PC-3 (cell line): Measurements from ENCODE around the gene PAPPA. TPM values are rescaled to one million over a fixed set of nuclear protein-coding genes. Genes with fewer than 3 reads are reported as not detected.

Source experiments
- ATAC-seq: fragments of 200-7000 bp; cut with Tn5 transposase; 2 replicates; pipeline ENCODE4 v1.9.1; 2020; ENCODE audit warnings: mild to moderate bottlenecking, moderate library complexity
- BruUV-seq: library from RNA; stranded (reverse); fragments of 400-500 nt; replicated peaks from 2 replicates; lab custom pipeline; 2021; lab: Mats Ljungman, UMichigan
- CTCF ChIA-PET: fragments of 300-600 bp; sonication (Branson Sonifier 250); formaldehyde crosslinking; loops from one replicate; lab custom pipeline; 2022; ENCODE audit warnings: antibody characterized with exemption; lab: Charles Lee
- POLR2A ChIA-PET: fragments of 300-600 bp; sonication (Branson Sonifier 250); formaldehyde crosslinking; loops from one replicate; lab custom pipeline; 2022; ENCODE audit warnings: antibody characterized with exemption; ENCODE audit not compliant: unreplicated experiment; lab: Charles Lee
- DNase-seq: peaks from one replicate; pipeline ENCODE4 v3.0.0-alpha.2; 2015
- H2AFZ ChIP-seq: fragments of 300-600 bp; sonication (generic); 2 replicates; pipeline ENCODE4 v1.6.0; 2016; ENCODE audit warnings: antibody characterized with exemption, low read length
- H3F3A ChIP-seq: fragments of 300-600 bp; sonication (generic); one replicate; pipeline ENCODE4 v1.6.0; 2017; ENCODE audit warnings: antibody characterized with exemption, low read length, control low read depth, mild to moderate bottlenecking; ENCODE audit not compliant: unreplicated experiment
- H3K27ac ChIP-seq: fragments of 300-600 bp; sonication (generic); 2 replicates; pipeline ENCODE4 v1.5.1; 2016; ENCODE audit warnings: mild to moderate bottlenecking, low read length
- H3K27me3 ChIP-seq: fragments of 300-600 bp; sonication (generic); 2 replicates; pipeline ENCODE4 v1.6.1; 2016; ENCODE audit warnings: low read length, mixed read lengths
- H3K36me3 ChIP-seq: fragments of 300-600 bp; sonication (generic); 2 replicates; pipeline ENCODE4 v1.6.1; 2016; ENCODE audit warnings: low read depth, mixed run types, low read length, mixed read lengths
- H3K4me1 ChIP-seq: fragments of 300-600 bp; sonication (generic); 2 replicates; pipeline ENCODE4 v1.5.1; 2016; ENCODE audit warnings: low read length; ENCODE audit not compliant: insufficient read depth
- H3K4me2 ChIP-seq: fragments of 300-600 bp; sonication (generic); 2 replicates; pipeline ENCODE4 v1.6.0; 2016; ENCODE audit warnings: low read length
- H3K4me3 ChIP-seq: fragments of 300-600 bp; sonication (generic); 2 replicates; pipeline ENCODE4 v1.5.1; 2016; ENCODE audit warnings: mild to moderate bottlenecking, low read length, mixed read lengths
- H3K79me2 ChIP-seq: fragments of 300-600 bp; sonication (generic); 2 replicates; pipeline ENCODE4 v1.6.1; 2017; ENCODE audit warnings: low read length, mixed read lengths
- H3K9ac ChIP-seq: fragments of 300-600 bp; sonication (generic); 2 replicates; pipeline ENCODE4 v1.6.0; 2016; ENCODE audit warnings: mild to moderate bottlenecking, low read length
- H3K9me2 ChIP-seq: fragments of 300-600 bp; sonication (generic); replicated peaks from 2 replicates; pipeline ENCODE4 v1.6.1; 2016; ENCODE audit warnings: mixed run types, low read length, mixed read lengths
- H3K9me3 ChIP-seq: fragments of 300-600 bp; sonication (generic); 2 replicates; pipeline ENCODE4 v1.6.1; 2016; ENCODE audit warnings: low read length, mixed read lengths
- H4K20me1 ChIP-seq: fragments of 300-600 bp; sonication (generic); 2 replicates; pipeline ENCODE4 v1.6.1; 2016; ENCODE audit warnings: low read length, mixed read lengths
- CTCF ChIP-seq: fragments of 300-600 bp; sonication (generic); conservative IDR thresholded peaks from 2 replicates; pipeline ENCODE4 v1.5.1; 2017; ENCODE audit warnings: antibody characterized with exemption, low read depth, mild to moderate bottlenecking, low read length
- EZH2 ChIP-seq: fragments of 300-600 bp; sonication (generic); IDR thresholded peaks from one replicate; pipeline ENCODE4 v1.6.1; 2017; ENCODE audit warnings: antibody characterized with exemption, mild to moderate bottlenecking, low read length; ENCODE audit not compliant: unreplicated experiment
- EZH2phosphoT487 ChIP-seq: fragments of 300-600 bp; sonication (generic); IDR thresholded peaks from 2 replicates; pipeline ENCODE4 v1.6.1; 2018; ENCODE audit warnings: mild to moderate bottlenecking, antibody characterized with exemption, low read length, borderline replicate concordance
- intact Hi-C: fragments of 100-400 bp; cut with micrococcal nuclease; formaldehyde crosslinking; loops from 2 replicates; pipeline ENCODE4 v1.9.0; 2023
- total RNA-seq: library from RNA; depleted of rRNA; stranded (reverse); fragments of >200 nt; gene quantifications from 2 replicates; pipeline ENCODE4 v1.2.3, GENCODE V29; 2014

PAPPA gene
- total RNA-seq, 1 experiment from 2014 or later, result not detected

GRCh38 chr9:116317503-116317902 lies 163.9 kb downstream of the PAPPA start:
- Histone ChIP-seq H3K4me1 (no peaks in the 10 kb centered on the region), H3K9ac (no peak overlapping the region), H4K20me1 (no peaks in the 10 kb centered on the region), H3K4me2 (no peak overlapping the region), H3K79me2 (no peaks in the 10 kb centered on the region), H3K9me3 (no peaks in the 10 kb centered on the region), H3K4me3 (no peak overlapping the region), H2AFZ (no peak overlapping the region), H3K27ac (no peak overlapping the region), H3K27me3 (peaks cover 13% of the 10 kb centered on the region), H3K36me3 (no peaks in the 10 kb centered on the region), H3K9me2 (no peaks in the 10 kb centered on the region), H3F3A (no peaks in the 10 kb centered on the region)
- BruUV-seq, result no TSS peak
- intact Hi-C loops, result no loop called here
- ATAC-seq, result no peak
- ChIA-PET POLR2A (no interaction called here), CTCF (no interaction called here)
- no peak for DNase-seq
- no peak for TF ChIP-seq CTCF
- no peak for TF ChIP-seq EZH2phosphoT487
- TF ChIP-seq EZH2, result no peak

- DNase-seq (no peak), ATAC-seq (no peak)
- H3K27ac ChIP-seq, result no peak overlapping the region
- H3K9me2 ChIP-seq, result no peaks in the 10 kb centered on the region
- H3F3A ChIP-seq, result no peaks in the 10 kb centered on the region
- H4K20me1 ChIP-seq, result no peaks in the 10 kb centered on the region
- no peaks in the 10 kb centered on the region for H3K36me3 ChIP-seq
- peaks cover 13% of the 10 kb centered on the region for H3K27me3 ChIP-seq
- CTCF ChIA-PET, result no interaction called here
- no peaks in the 10 kb centered on the region for H3K79me2 ChIP-seq
- POLR2A ChIA-PET, result interaction anchor here (0.6 kb wide), 1 partner anchor 1994 kb away, joined by 3 read pairs; no protein-coding TSS in a partner anchor
- no peaks in the 10 kb centered on the region for H3K4me1 ChIP-seq
- no peaks in the 10 kb centered on the region for H3K9me3 ChIP-seq
- intact Hi-C loops, result no loop called here
- no TSS peak for BruUV-seq
- no peak overlapping the region for H3K4me3 ChIP-seq
- no peak overlapping the region for H3K9ac ChIP-seq
- no peak overlapping the region for H2AFZ ChIP-seq
- no peak overlapping the region for H3K4me2 ChIP-seq
- TF ChIP-seq EZH2phosphoT487 (no peak), EZH2 (no peak), CTCF (no peak)
These were observed 165.1 kb downstream of the PAPPA start for GRCh38 chr9:116318468-116319374.

GRCh38 chr9:116319480-116319879 lies 165.9 kb downstream of the PAPPA start:
- CTCF ChIA-PET, result no interaction called here
- POLR2A ChIA-PET, result interaction anchor here (0.6 kb wide), 1 partner anchor 1995 kb away, joined by 3 read pairs; no protein-coding TSS in a partner anchor
- H3K4me2 ChIP-seq, result no peak overlapping the region
- no peak overlapping the region for H3K27ac ChIP-seq
- H3K9ac ChIP-seq, result no peak overlapping the region
- H3F3A ChIP-seq, result no peaks in the 10 kb centered on the region
- ATAC-seq (no peak), DNase-seq (no peak)
- H3K27me3 ChIP-seq, result peaks cover 13% of the 10 kb centered on the region
- no peak overlapping the region for H2AFZ ChIP-seq
- H3K4me1 ChIP-seq, result no peaks in the 10 kb centered on the region
- no peaks in the 10 kb centered on the region for H3K9me2 ChIP-seq
- H3K4me3 ChIP-seq, result no peak overlapping the region
- H3K9me3 ChIP-seq, result no peaks in the 10 kb centered on the region
- no peaks in the 10 kb centered on the region for H4K20me1 ChIP-seq
- intact Hi-C loops, result no loop called here
- H3K36me3 ChIP-seq, result no peaks in the 10 kb centered on the region
- BruUV-seq, result no TSS peak
- TF ChIP-seq EZH2phosphoT487 (no peak), CTCF (no peak), EZH2 (no peak)
- no peaks in the 10 kb centered on the region for H3K79me2 ChIP-seq
